Lower lobe of right lung (tissue), 2 donors: ENCODE results near the gene PLN. TPM values are rescaled to one million over a fixed set of nuclear protein-coding genes. Genes with fewer than 3 reads are reported as not detected.

Experiments
- ATAC-seq, 2 donors: fragments of 200-7000 bp; cut with Tn5 transposase; one replicate each; pipeline ENCODE4 v1.9.1; 2020 to 2022; ENCODE audit warnings: mild to moderate bottlenecking in 2 of 2, moderate library complexity in 2 of 2
- DNase-seq: peaks from one replicate; pipeline ENCODE4 v3.0.0-alpha.2; 2020
- H3K27ac ChIP-seq: fragments of 200-600 bp; one replicate; pipeline ENCODE4 v1.8.0; 2022
- H3K27me3 ChIP-seq: fragments of 200-600 bp; one replicate; pipeline ENCODE4 v1.8.0; 2022; ENCODE audit warnings: low read depth
- H3K36me3 ChIP-seq: fragments of 200-600 bp; one replicate; pipeline ENCODE4 v1.8.0; 2022; ENCODE audit warnings: mild to moderate bottlenecking
- H3K4me1 ChIP-seq: fragments of 200-600 bp; one replicate; pipeline ENCODE4 v1.8.0; 2022
- H3K4me3 ChIP-seq: fragments of 200-600 bp; one replicate; pipeline ENCODE4 v1.8.0; 2022; ENCODE audit warnings: mild to moderate bottlenecking
- H3K9me3 ChIP-seq: fragments of 200-600 bp; one replicate; pipeline ENCODE4 v1.8.0; 2022
- intact Hi-C: fragments of 100-400 bp; cut with DNase I; formaldehyde crosslinking; loops from one replicate; pipeline ENCODE4 v1.11.0; 2022
- total RNA-seq: library from RNA; stranded (reverse); fragmentation: NEBNext Ultra II Directional; extraction: Animal tissue kit (Norgen Biotek cat#: 25700); gene quantifications from one replicate; pipeline ENCODE4 v1.2.1, GENCODE V29; 2021
- TF ChIP-seq, protein P1 (sequence below): fragments of 200-600 bp; IDR thresholded peaks from one replicate; pipeline ENCODE4 v1.8.0; 2022; ENCODE audit warnings: antibody characterized with exemption, mild to moderate bottlenecking
- donor health status: DM: no; HTN: yes; CAD: no; lungs with severe emphysema.

PLN gene
- total RNA-seq, 1 donor from 2014 or later, result 7.5 TPM

DNA sequence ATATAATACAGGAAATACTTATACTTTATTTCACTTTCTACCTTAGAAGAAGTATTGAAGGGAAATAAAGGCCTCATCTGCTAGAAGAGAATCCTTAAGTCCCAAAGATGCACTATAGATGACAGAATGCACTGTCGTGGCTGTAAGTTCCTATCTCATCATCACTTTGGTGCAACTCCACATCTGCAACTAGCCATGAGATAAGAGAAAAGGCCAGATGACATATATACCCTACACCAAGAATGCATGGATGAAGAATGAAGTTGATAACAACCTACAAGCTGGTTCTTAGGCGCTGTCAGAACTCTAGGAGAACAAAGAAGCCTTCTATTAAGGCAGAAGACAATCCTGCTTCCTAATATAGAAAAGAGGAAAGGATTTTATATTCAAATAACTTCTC is 11.6 kb upstream of the PLN start:
- no peak for ATAC-seq
- H3K27me3 ChIP-seq, result no peaks in the 10 kb centered on the region
- H3K4me1 ChIP-seq, result peaks cover 8% of the 10 kb centered on the region
- H3K4me3 ChIP-seq, result no peak overlapping the region
- intact Hi-C loops, result no loop called here
- H3K36me3 ChIP-seq, result no peaks in the 10 kb centered on the region
- TF ChIP-seq, protein P1, sequence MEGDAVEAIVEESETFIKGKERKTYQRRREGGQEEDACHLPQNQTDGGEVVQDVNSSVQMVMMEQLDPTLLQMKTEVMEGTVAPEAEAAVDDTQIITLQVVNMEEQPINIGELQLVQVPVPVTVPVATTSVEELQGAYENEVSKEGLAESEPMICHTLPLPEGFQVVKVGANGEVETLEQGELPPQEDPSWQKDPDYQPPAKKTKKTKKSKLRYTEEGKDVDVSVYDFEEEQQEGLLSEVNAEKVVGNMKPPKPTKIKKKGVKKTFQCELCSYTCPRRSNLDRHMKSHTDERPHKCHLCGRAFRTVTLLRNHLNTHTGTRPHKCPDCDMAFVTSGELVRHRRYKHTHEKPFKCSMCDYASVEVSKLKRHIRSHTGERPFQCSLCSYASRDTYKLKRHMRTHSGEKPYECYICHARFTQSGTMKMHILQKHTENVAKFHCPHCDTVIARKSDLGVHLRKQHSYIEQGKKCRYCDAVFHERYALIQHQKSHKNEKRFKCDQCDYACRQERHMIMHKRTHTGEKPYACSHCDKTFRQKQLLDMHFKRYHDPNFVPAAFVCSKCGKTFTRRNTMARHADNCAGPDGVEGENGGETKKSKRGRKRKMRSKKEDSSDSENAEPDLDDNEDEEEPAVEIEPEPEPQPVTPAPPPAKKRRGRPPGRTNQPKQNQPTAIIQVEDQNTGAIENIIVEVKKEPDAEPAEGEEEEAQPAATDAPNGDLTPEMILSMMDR, result no peak
- no peaks in the 10 kb centered on the region for H3K9me3 ChIP-seq
- DNase-seq, result no peak
- H3K27ac ChIP-seq, result no peak overlapping the region

DNA sequence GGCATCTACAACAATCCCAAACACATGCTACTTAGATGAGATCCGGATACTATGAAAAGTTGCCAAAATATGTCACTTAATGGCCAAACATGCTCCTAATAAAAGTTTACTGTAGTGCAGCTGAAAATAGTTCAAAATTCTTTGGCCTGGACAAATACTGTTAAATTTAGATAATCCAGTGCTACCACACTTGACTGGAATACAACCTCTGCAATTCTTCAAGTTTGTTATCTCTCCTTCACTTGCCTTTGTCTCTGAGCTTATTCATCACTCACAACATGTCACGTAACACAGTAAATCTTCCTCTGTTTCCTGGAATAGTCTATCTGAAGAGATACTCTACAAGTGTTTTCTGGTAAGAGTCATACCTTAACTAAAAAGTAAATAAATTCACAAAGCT is 10.5 kb upstream of the PLN start:
- H3K4me1 ChIP-seq, result peaks cover 8% of the 10 kb centered on the region
- H3K36me3 ChIP-seq, result no peaks in the 10 kb centered on the region
- TF ChIP-seq, protein P1, result no peak
- H3K27me3 ChIP-seq, result no peaks in the 10 kb centered on the region
- H3K27ac ChIP-seq, result no peak overlapping the region
- H3K4me3 ChIP-seq, result no peak overlapping the region
- intact Hi-C loops, result no loop called here
- no peaks in the 10 kb centered on the region for H3K9me3 ChIP-seq
- ATAC-seq (no peak), DNase-seq (no peak)

DNA sequence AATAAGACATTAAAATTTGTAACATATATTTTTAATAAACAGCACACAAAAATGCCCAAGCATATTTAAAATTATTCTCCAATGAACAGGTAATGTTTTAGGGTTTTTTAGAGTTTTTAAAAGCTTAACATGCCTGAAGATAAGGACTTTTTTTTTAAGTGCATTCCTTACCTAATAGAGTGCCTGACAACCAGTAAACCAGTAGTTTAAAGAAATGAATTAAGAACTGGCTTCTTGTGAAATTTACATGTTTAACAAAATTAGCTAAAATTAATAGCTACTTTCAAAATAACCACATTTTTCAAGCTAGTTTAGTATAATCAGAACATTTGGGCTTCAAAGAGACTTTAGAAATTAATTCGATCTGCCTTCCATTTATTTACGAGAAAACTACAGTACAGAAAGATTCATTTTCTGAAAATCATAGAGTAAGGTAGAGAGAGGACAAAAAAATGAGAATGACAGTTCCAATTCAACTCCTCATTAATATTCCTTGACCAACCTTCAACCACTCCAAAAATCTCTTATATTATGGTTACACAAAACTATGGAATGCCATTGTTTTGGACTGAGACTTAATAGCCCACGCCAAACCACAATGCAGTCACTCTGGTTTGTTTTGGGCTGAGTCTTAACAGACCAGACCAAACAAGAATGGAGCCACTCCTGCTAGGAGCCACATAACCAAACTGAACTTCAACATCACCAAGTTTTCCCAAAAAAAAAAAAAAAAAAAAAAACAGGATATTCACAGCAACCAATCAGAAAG is 5.7 kb upstream of the PLN start:
- no peaks in the 10 kb centered on the region for H3K36me3 ChIP-seq
- no peak overlapping the region for H3K27ac ChIP-seq
- no peaks in the 10 kb centered on the region for H3K27me3 ChIP-seq
- no peak overlapping the region for H3K4me3 ChIP-seq
- peaks cover 7% of the 10 kb centered on the region for H3K4me1 ChIP-seq
- no peaks in the 10 kb centered on the region for H3K9me3 ChIP-seq
- TF ChIP-seq, protein P1, result no peak
- no peak for ATAC-seq
- DNase-seq, result no peak
- intact Hi-C loops, result no loop called here

DNA sequence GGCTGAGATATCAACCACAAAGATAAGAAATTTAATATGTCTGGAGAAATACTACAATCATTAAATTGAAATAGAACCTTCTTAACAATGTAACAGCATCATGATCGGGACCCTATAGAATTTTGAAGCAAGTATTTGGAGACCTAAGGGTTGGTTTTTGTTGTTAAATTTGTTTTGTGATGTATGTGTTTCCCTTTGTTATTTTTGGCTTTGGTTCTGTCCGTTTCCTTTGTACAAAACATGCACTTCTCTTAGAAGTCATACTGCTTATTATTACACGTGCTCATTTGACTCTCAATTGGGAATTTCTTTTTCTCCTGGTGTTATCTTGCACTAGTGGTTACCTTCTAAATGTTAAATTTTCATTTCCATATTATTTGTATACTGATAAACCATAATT is 4.0 kb upstream of the PLN start:
- Histone ChIP-seq H3K36me3 (no peaks in the 10 kb centered on the region), H3K4me1 (no peaks in the 10 kb centered on the region), H3K9me3 (no peaks in the 10 kb centered on the region), H3K27me3 (no peaks in the 10 kb centered on the region), H3K27ac (no peak overlapping the region), H3K4me3 (no peak overlapping the region)
- DNase-seq (no peak), ATAC-seq (no peak)
- TF ChIP-seq, protein P1, result no peak
- intact Hi-C loops, result no loop called here

DNA sequence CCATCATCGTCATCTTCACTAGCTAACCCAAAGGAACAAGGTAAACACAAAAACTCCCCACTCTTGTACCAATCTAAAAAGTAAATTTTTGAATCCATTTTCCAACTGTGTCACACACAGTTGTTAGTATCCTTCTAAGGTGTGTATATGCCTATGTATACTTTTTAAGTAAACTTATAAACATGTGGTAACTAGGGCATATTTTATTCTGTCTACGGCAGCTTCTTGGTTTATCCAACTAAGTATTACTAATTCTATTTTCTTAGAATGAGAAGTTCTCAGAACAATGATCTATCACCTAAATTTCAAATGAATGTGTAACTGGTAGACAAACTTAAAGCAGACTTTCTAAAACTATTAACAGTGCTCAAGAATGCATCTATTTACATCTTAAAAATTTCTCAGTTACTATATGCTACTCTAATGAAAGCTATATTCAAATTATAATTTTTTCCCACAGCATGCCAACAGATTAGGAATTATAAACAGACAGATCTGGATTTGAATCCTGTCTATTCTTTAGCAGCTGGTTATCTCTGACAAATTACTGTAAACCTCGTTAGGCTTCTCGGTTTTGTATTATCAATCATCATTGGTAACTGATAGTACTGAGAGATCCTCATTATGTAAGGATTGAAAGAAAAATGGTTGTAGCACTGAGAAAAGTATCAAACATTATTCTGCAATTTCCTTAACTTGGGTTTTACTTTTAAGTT is 1.8 kb upstream of the PLN start:
- H3K4me1 ChIP-seq, result peaks cover 7% of the 10 kb centered on the region
- H3K36me3 ChIP-seq, result no peaks in the 10 kb centered on the region
- no peak overlapping the region for H3K27ac ChIP-seq
- no peaks in the 10 kb centered on the region for H3K9me3 ChIP-seq
- intact Hi-C loops, result no loop called here
- DNase-seq (no peak), ATAC-seq (no peak)
- TF ChIP-seq, protein P1, result no peak
- H3K4me3 ChIP-seq, result no peak overlapping the region
- H3K27me3 ChIP-seq, result no peaks in the 10 kb centered on the region
